Measurements from ENCODE around the gene CLSTN2. TPM values are rescaled to one million over a fixed set of nuclear protein-coding genes. Genes with fewer than 3 reads are reported as not detected.

CLSTN2 gene
- total RNA-seq, 1 donor from 2014 or later, result 0.74 TPM

- H3K27me3 Mint-ChIP-seq (ENCODE audit: unreplicated experiment), result no peaks in the 10 kb centered on the region
- no peaks in the 10 kb centered on the region for H3K4me1 Mint-ChIP-seq (ENCODE audit: unreplicated experiment)
- no peak for DNase-seq (ENCODE audit: low spot score)
- no peak overlapping the region for H3K27ac Mint-ChIP-seq (ENCODE audit: unreplicated experiment)
- no peak overlapping the region for H3K4me3 Mint-ChIP-seq (ENCODE audit: unreplicated experiment)
- no peak for TF ChIP-seq CTCF (IDR thresholded peaks at IDR 0.05; ENCODE audit: unreplicated experiment)
- no peaks in the 10 kb centered on the region for H3K36me3 Mint-ChIP-seq (ENCODE audit: low read depth, unreplicated experiment)
- H3K9me3 Mint-ChIP-seq (ENCODE audit: unreplicated experiment), result no peaks in the 10 kb centered on the region
Observed at GRCh38 chr3:140166861-140167599, 232.0 kb downstream of the CLSTN2 start.

- H3K27ac Mint-ChIP-seq (ENCODE audit: unreplicated experiment), result no peak overlapping the region
- H3K27me3 Mint-ChIP-seq (ENCODE audit: unreplicated experiment), result no peaks in the 10 kb centered on the region
- H3K4me1 Mint-ChIP-seq (ENCODE audit: unreplicated experiment), result no peaks in the 10 kb centered on the region
- no peak for TF ChIP-seq CTCF (IDR thresholded peaks at IDR 0.05; ENCODE audit: unreplicated experiment)
- DNase-seq (ENCODE audit: low spot score), result no peak
- no peaks in the 10 kb centered on the region for H3K36me3 Mint-ChIP-seq (ENCODE audit: low read depth, unreplicated experiment)
- H3K9me3 Mint-ChIP-seq (ENCODE audit: unreplicated experiment), result no peaks in the 10 kb centered on the region
- no peak overlapping the region for H3K4me3 Mint-ChIP-seq (ENCODE audit: unreplicated experiment)
Observed at GRCh38 chr3:140167600-140168281, 232.8 kb downstream of the CLSTN2 start.

GRCh38 chr3:140170612-140171011, 235.6 kb downstream of the CLSTN2 start:
- no peak for DNase-seq (ENCODE audit: low spot score)
- no peaks in the 10 kb centered on the region for H3K4me1 Mint-ChIP-seq (ENCODE audit: unreplicated experiment)
- H3K9me3 Mint-ChIP-seq (ENCODE audit: unreplicated experiment), result no peaks in the 10 kb centered on the region
- H3K4me3 Mint-ChIP-seq (ENCODE audit: unreplicated experiment), result no peak overlapping the region
- no peaks in the 10 kb centered on the region for H3K36me3 Mint-ChIP-seq (ENCODE audit: low read depth, unreplicated experiment)
- no peak for TF ChIP-seq CTCF (IDR thresholded peaks at IDR 0.05; ENCODE audit: unreplicated experiment)
- H3K27ac Mint-ChIP-seq (ENCODE audit: unreplicated experiment), result no peak overlapping the region
- H3K27me3 Mint-ChIP-seq (ENCODE audit: unreplicated experiment), result no peaks in the 10 kb centered on the region

- Mint-ChIP-seq H3K9me3 (ENCODE audit: unreplicated experiment) (no peaks in the 10 kb centered on the region), H3K4me1 (ENCODE audit: unreplicated experiment) (no peaks in the 10 kb centered on the region), H3K27ac (ENCODE audit: unreplicated experiment) (no peak overlapping the region), H3K4me3 (ENCODE audit: unreplicated experiment) (no peak overlapping the region), H3K36me3 (ENCODE audit: low read depth, unreplicated experiment) (no peaks in the 10 kb centered on the region), H3K27me3 (ENCODE audit: unreplicated experiment) (no peaks in the 10 kb centered on the region)
- TF ChIP-seq CTCF (IDR thresholded peaks at IDR 0.05; ENCODE audit: unreplicated experiment), result no peak
- no peak for DNase-seq (ENCODE audit: low spot score)
Observed at GRCh38 chr3:140176526-140176925, 241.5 kb downstream of the CLSTN2 start.

GRCh38 chr3:140177943-140178342, 243.0 kb downstream of the CLSTN2 start:
- Mint-ChIP-seq H3K9me3 (ENCODE audit: unreplicated experiment) (no peaks in the 10 kb centered on the region), H3K27me3 (ENCODE audit: unreplicated experiment) (no peaks in the 10 kb centered on the region), H3K4me1 (ENCODE audit: unreplicated experiment) (no peaks in the 10 kb centered on the region), H3K27ac (ENCODE audit: unreplicated experiment) (no peak overlapping the region), H3K36me3 (ENCODE audit: low read depth, unreplicated experiment) (no peaks in the 10 kb centered on the region), H3K4me3 (ENCODE audit: unreplicated experiment) (no peak overlapping the region)
- TF ChIP-seq CTCF (IDR thresholded peaks at IDR 0.05; ENCODE audit: unreplicated experiment), result no peak
- no peak for DNase-seq (ENCODE audit: low spot score)
